ENCODE results near the gene ANO10. TPM values are rescaled to one million over a fixed set of nuclear protein-coding genes. Genes with fewer than 3 reads are reported as not detected.

Gene ANO10
- total RNA-seq, 4 donors from 2014 or later, result 28.0 to 41.8 (median 33.9) TPM

GRCh38 chr3:43526956-43527355 is 94.9 kb downstream of the ANO10 start:
- TF ChIP-seq, protein P1, sequence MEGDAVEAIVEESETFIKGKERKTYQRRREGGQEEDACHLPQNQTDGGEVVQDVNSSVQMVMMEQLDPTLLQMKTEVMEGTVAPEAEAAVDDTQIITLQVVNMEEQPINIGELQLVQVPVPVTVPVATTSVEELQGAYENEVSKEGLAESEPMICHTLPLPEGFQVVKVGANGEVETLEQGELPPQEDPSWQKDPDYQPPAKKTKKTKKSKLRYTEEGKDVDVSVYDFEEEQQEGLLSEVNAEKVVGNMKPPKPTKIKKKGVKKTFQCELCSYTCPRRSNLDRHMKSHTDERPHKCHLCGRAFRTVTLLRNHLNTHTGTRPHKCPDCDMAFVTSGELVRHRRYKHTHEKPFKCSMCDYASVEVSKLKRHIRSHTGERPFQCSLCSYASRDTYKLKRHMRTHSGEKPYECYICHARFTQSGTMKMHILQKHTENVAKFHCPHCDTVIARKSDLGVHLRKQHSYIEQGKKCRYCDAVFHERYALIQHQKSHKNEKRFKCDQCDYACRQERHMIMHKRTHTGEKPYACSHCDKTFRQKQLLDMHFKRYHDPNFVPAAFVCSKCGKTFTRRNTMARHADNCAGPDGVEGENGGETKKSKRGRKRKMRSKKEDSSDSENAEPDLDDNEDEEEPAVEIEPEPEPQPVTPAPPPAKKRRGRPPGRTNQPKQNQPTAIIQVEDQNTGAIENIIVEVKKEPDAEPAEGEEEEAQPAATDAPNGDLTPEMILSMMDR (IDR thresholded peaks at IDR 0.05; ENCODE audit: low read depth), result no peak

DNA sequence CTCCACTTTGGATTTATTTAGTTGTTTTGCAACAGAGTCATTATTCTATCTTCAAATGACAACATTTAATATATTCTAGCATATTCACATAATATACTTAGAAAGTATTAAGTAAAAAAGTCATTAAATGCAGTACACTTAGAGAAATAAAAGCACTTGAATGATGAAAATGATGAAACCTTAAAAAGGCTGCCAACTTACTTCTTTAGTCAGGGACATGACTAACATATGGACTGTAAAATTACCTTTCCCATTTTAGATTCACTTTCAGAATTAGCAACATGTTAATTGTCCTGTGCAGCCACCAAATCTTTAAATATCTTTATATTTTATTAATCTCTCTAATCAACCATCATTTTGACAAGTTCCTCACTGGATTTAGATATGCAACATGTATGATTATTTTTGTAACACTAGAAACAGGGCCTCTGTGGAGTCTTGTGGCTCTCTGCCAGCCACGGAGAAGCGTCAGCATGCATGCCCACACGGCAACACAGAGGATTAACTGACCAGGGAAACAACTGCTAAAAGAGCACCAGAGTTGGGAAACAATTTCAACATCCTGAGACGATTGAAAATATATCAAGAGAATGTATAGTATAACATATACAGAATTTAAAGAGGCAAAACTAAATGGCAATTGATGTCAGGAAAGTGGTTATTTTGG is 95.7 kb downstream of the ANO10 start:
- TF ChIP-seq, protein P1 (IDR thresholded peaks at IDR 0.05; ENCODE audit: low read depth), result no peak

- TF ChIP-seq, protein P1 (IDR thresholded peaks at IDR 0.05; ENCODE audit: low read depth), result no peak
These were observed 96.4 kb downstream of the ANO10 start for GRCh38 chr3:43525386-43525785.

DNA sequence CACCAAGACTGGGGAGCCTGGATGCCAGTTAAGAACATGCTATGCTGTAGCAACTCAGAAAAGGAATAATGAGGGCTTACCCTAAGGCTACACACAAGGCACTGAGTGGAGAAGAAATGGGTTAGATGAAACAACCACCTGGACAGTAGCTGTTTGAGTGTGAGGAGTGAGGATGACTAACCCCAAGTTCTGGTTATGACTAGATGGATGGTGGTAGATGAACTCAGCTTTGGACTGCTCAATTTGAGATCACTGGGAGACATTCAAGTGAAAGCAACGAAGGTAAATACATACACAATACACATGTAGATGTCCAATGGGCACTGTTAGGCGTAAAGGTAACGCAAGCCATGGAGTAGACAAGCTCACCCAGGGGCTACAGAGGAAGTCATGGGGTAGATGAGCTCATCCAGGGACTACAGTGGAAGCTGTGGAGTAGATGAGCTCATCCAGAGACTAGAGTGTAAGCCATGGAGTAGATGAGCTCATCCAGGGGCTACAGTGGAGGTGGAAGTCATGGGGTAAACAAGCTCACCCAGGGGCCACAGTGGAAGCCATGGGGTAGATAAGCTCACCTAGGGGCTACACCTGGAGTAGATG is 98.3 kb downstream of the ANO10 start:
- TF ChIP-seq, protein P1 (IDR thresholded peaks at IDR 0.05; ENCODE audit: low read depth), result no peak

DNA sequence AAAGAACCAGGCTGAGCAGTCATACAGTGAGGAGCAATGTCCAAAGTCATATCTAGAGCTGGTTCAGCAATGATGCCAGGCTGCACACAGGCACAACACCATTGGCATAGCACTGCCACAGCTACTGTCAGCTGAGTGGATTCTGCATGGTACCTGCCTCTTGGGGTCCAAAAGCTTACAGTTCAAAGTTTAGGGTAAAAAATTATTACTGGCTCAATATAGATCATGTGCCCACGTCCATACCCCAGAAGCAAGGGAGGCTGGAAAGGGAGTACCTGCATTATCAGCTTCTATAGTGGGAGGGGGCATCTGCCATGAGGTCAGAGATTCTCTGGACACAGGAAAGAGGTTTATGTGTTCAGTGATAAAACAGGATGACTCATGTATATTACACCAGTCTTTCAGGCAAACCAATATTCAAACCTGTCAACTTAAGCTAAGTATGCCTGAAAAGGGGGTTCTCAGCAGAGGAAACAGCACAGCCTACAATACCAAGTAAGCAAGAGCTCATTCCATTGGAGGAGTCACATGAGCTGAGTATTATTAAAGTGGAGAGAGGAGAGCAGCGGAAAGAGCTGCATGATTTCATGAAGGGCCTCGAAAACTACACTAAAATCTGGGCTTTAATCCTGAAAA is 99.0 kb downstream of the ANO10 start:
- TF ChIP-seq, protein P1 (IDR thresholded peaks at IDR 0.05; ENCODE audit: low read depth), result no peak

- TF ChIP-seq, protein P1 (IDR thresholded peaks at IDR 0.05; ENCODE audit: low read depth), result no peak
These were observed 99.9 kb downstream of the ANO10 start for GRCh38 chr3:43521941-43522340.

DNA sequence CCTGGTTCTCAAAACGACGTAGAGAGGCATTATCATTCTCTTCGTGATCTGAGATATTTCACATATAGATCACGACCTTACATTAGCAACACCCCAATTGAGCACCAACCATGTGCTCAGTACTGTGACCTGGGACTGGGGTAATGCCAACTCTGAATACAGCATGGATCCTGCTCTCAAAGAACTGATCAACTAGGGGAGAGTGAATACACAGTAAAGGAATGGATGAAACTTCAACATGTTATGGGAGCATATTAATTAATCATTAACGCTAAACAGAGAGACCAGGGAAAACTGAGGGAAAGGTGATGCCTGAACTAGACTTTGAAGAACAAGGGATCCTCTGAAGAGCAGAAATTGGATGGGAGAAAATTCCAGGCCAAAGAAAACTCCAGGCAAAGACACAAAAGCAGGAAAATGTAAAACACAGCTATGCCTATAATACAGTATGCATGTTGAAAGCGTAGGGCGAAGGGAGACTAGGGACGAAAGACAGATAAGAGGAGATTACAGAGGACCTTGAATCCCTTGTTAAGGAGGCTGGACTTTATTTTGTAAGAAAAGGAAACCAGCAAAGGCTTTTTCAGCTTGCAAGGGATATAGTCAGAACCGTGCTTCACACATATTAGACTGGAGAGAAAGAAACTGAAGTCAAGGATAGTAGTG is 105.7 kb downstream of the ANO10 start:
- TF ChIP-seq, protein P1 (IDR thresholded peaks at IDR 0.05; ENCODE audit: low read depth), result no peak

All from subcutaneous adipose tissue (tissue), 4 donors.